NT2/D1 (cell line): ENCODE measurements around the gene CAPG.

ENCODE experiments used
- SUZ12 ChIP-seq: IDR thresholded peaks from 2 replicates; pipeline ENCODE4 v1.6.1; 2011; ENCODE audit not compliant: insufficient read length, insufficient read depth; ENCODE audit errors: extremely low read depth
- YY1 ChIP-seq: IDR thresholded peaks from 2 replicates; pipeline ENCODE4 v1.6.1; 2011; ENCODE audit not compliant: insufficient read length, insufficient read depth
- ZNF274 ChIP-seq: IDR thresholded peaks from 2 replicates; pipeline ENCODE4 v1.6.1; 2011; ENCODE audit warnings: mild to moderate bottlenecking, low read depth, low read length

DNA sequence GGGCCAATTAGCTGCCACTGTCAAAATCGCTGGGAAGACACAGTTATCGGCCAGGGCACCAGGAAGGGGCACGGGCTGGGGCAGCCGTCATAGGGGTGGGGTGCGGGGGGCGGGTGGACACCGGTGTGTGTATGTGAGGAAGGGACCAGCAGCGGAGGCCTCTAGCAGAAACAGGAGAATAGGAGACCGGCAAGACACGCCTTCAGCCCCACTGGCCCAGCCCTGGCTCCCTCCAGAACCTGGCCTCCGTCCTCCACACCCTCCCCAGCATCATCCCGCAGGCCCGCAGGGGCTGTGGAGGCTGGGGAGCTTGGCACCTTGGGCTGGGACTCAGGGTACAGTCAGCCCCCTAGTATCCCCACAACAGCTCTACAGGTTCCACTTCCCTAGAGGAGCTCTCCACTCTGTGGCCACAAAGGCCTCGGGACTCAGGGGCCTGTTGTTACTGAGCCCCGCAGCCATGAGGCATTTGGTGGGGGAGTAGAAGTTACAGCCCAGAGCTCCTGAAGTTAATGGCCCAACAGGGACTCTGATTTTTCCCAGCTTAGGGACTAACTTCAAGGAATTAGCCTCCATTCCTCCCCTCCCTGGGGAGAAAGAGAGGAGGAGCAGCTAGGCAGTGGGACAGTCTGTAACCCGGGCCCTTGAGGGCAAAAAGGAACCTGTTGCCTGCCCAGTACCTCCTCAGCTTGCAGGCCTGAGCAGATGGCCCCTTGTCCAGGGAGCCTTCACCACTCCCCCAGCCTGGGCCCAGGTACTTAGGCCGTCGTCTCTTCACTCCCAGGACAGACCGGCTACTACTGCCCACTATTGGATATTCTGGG lies 28.2 kb upstream of the CAPG start:
- no peak for TF ChIP-seq YY1
- no peak for TF ChIP-seq ZNF274
- TF ChIP-seq SUZ12, result no peak
